ENCODE data around the gene PIK3R1.

The PIK3R1 gene

GRCh38 chr5:68298479-68298878 lies 82.9 kb downstream of the PIK3R1 start:
- no peak for DNase-seq (ENCODE audit: low read depth)

DNA sequence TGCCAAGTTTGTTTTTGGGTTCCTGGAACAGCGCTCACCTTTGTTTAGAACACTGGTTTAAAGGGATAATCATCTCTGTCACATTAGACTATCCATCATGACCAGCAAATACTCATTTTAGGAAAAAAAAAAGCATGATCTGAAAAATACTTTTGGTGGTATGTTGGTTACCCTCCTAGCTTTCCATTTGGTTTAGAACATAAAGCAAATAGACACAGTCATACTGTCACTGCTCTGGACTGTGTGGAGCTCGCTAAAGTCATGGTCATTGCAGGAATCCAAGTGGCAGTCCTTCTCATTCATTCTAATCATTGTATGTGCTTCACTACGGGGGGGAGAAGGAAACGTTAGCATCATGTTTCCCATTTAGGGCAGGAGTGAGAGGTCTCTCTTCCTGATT lies 83.5 kb downstream of the PIK3R1 start:
- no peak for DNase-seq (ENCODE audit: low read depth)

- no peak for DNase-seq (ENCODE audit: low read depth)
Observed at GRCh38 chr5:68299575-68299974, 84.0 kb downstream of the PIK3R1 start.

DNA sequence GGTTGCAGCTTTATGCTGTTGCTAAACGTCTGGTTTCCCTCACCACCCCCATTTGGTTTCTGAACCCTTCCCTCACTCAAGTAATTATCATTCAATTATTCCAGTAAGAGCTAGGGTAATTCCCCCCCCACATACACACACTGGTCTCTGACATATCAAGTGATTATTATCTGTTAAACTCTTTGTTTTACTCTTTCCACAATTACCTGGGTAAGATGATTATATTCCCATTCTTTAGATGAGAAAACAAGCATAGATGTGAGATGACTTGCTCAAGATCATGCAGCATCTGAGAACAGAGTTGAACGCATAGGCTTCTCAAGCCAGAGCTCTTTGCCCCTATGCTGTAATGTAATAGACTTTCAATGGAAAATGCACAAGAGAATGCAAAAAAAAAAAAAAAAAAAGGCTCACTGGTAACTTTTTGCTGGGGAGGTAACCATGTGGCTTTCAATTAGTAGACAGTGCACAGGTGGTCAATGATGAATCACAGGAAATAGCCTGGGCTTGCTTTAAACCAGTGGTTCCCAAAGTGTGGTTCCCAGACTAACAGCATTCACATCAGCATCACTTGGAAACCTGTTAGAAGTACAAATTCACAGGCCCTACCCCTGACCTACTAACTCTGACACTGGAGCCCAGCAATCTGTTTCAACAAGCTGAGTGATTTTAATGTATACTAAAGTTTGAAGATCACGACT lies 87.6 kb downstream of the PIK3R1 start:
- no peak for DNase-seq (ENCODE audit: low read depth)

DNA sequence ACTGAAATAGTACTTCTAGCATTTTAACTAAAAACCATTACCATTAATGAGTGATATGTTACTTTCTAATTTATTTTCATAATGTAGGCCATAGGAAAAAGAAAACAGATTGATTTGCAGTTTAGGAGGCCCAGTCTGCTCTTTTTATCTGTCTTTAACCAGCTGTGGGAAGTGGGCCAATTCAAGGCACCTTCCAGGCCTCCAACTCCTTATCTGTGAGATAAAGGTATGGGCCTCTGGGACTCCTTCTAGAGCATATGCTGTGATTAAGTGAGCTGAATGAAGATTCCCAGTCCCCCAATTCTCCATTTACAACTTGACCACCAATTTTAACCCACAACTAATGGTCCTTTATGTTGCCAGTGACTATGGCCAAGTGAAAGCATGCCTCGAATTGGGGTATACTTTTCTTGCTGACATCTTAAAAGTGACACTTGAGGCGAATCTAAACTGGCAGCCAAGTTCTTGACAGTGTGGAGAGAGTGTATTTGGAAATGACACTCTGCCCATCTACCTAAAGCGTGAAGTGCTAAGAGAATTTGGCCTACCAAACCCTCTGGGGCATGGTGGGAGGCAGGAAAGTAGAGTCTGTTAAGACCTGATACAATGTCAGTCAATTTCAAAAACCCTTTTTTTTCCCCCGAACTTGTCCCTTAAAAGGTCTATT lies 88.3 kb downstream of the PIK3R1 start:
- no peak for DNase-seq (ENCODE audit: low read depth)

GRCh38 chr5:68304421-68305052 lies 89.0 kb downstream of the PIK3R1 start:
- no peak for DNase-seq (ENCODE audit: low read depth)

- DNase-seq (ENCODE audit: low read depth) = no peak
Observed at GRCh38 chr5:68305223-68305870, 89.8 kb downstream of the PIK3R1 start.

GRCh38 chr5:68306361-68307014 lies 90.9 kb downstream of the PIK3R1 start:
- no peak for DNase-seq (ENCODE audit: low read depth)

GRCh38 chr5:68313336-68313735 lies 97.8 kb downstream of the PIK3R1 start:
- no peak for DNase-seq (ENCODE audit: low read depth)

- no peak for DNase-seq (ENCODE audit: low read depth)
Observed at GRCh38 chr5:68314465-68314864, 98.9 kb downstream of the PIK3R1 start.

- DNase-seq (ENCODE audit: low read depth) = no peak
Observed at GRCh38 chr5:68315679-68316271, 100.2 kb downstream of the PIK3R1 start.

GRCh38 chr5:68316469-68316868 lies 100.9 kb downstream of the PIK3R1 start:
- DNase-seq (ENCODE audit: low read depth) = no peak

DNA sequence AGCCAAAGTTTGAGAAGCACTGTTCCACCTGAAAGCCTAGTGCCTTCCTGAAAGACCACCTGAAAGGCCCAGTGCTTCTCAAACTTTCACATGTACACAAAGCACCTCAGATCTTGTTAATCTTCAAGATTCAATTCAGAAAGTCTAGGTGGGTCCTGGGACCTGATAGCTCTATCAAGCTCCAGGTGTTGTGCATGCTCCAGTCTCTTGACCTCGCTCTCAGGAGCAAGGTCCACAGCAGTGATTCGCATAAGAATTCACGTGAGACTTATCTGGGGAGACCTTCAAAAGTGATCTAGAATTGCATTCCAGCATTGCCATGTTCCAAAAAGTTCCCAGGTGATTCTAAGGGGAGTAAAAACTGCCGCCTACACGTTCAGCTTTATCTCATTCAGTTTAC lies 102.1 kb downstream of the PIK3R1 start:
- DNase-seq (ENCODE audit: low read depth) = no peak

DNA sequence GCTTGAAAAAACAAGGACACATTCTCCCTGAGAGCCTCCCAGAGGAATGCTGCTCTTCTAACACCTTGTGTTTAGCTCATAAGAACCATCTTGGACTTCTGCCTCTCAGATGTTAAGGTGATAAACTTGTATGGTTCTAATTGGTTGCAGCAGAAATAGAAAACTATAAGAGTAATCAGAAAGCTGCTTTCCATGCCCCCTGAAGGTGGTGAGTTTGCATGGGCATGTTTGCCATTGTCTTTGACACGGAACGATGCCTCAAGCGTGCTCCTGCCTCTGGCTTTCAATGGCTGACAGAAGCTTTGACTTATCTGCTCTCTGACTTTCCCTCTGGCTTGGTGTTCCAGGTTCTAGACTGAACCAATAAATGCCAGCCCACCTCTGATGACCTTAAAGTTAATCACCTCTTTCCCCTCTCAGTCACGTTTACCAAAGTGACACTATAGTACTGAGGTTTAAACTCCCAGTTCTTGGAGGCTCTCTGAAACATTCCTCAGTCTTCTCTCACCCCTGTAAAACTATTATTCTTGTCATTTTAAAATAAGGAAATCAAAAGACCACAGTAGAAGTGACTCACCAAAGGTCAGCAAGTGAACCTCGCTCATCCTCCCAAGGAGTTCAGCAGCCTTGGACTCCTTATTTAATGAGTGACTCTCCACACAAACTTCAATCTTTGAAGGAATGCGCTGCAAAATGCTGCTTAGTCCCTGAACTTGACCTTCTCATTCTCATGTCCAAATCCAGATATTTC lies 103.6 kb downstream of the PIK3R1 start:
- DNase-seq (ENCODE audit: low read depth) = no peak

GRCh38 chr5:68319706-68320412 lies 104.3 kb downstream of the PIK3R1 start:
- no peak for DNase-seq (ENCODE audit: low read depth)

- no peak for DNase-seq (ENCODE audit: low read depth)
Observed at GRCh38 chr5:68320413-68320986, 104.9 kb downstream of the PIK3R1 start.

- no peak for DNase-seq (ENCODE audit: low read depth)
Observed at GRCh38 chr5:68325065-68325580, 109.6 kb downstream of the PIK3R1 start.

GRCh38 chr5:68329554-68330255 lies 114.1 kb downstream of the PIK3R1 start:
- no peak for DNase-seq (ENCODE audit: low read depth)

- no peak for DNase-seq (ENCODE audit: low read depth)
Observed at GRCh38 chr5:68330574-68330973, 115.0 kb downstream of the PIK3R1 start.
